C4-2B (cell line): ENCODE measurements around the gene UBA52.

ENCODE experiments used
- ZFX ChIP-seq: fragments of 450-650 bp; IDR thresholded peaks from 2 replicates; pipeline ENCODE4 v1.6.1; 2017
- TF ChIP-seq, protein P1 (sequence below): fragments of 450-650 bp; conservative IDR thresholded peaks from 2 replicates; pipeline ENCODE4 v1.5.1; 2017; ENCODE audit warnings: mild to moderate bottlenecking

GRCh38 chr19:18620311-18620710, 48.7 kb downstream of the UBA52 start:
- TF ChIP-seq, protein P1, sequence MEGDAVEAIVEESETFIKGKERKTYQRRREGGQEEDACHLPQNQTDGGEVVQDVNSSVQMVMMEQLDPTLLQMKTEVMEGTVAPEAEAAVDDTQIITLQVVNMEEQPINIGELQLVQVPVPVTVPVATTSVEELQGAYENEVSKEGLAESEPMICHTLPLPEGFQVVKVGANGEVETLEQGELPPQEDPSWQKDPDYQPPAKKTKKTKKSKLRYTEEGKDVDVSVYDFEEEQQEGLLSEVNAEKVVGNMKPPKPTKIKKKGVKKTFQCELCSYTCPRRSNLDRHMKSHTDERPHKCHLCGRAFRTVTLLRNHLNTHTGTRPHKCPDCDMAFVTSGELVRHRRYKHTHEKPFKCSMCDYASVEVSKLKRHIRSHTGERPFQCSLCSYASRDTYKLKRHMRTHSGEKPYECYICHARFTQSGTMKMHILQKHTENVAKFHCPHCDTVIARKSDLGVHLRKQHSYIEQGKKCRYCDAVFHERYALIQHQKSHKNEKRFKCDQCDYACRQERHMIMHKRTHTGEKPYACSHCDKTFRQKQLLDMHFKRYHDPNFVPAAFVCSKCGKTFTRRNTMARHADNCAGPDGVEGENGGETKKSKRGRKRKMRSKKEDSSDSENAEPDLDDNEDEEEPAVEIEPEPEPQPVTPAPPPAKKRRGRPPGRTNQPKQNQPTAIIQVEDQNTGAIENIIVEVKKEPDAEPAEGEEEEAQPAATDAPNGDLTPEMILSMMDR = no peak
- TF ChIP-seq ZFX = no peak
